ENCODE data around the gene PI4KA.
"Not testable (repeated sequence)": the region's sequence is repeated elsewhere in the genome, so short reads cannot be mapped to it uniquely, and the experiment has no call there.

Gene PI4KA

GRCh38 chr22:20825624-20826023 is 33.0 kb downstream of the PI4KA start:
- DNase-seq = no peak
- TF ChIP-seq GATA1 (IDR thresholded peaks at IDR 0.05; ENCODE audit: low read depth, low read length) (no peak), POLR2A (IDR thresholded peaks at IDR 0.05; ENCODE audit: low read length) (no peak)

DNA sequence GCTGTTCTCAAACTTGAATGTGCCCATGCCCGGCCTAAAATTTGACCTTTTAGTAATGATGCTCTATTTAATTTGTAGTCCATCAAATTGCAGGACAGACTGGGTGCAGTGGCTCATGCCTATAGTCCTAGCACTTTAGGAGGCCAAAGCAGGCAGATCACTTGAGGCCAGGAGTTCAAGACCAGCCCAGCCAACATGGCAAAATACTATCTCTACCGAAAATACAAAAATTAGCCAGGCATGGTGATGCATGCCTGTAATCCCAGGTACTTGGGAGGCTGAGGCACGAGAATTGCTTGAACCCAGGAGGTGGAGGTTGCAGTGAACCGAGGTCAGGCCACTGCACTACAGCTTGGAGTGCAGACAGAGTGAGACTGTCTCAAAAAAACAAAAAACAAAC is 33.4 kb downstream of the PI4KA start:
- not testable (repeated sequence) for DNase-seq

- no peak for DNase-seq
- TF ChIP-seq GATA1 (IDR thresholded peaks at IDR 0.05; ENCODE audit: low read depth, low read length) (no peak), POLR2A (IDR thresholded peaks at IDR 0.05; ENCODE audit: low read length) (no peak)
Observed at GRCh38 chr22:20823264-20823663, 35.3 kb downstream of the PI4KA start.

DNA sequence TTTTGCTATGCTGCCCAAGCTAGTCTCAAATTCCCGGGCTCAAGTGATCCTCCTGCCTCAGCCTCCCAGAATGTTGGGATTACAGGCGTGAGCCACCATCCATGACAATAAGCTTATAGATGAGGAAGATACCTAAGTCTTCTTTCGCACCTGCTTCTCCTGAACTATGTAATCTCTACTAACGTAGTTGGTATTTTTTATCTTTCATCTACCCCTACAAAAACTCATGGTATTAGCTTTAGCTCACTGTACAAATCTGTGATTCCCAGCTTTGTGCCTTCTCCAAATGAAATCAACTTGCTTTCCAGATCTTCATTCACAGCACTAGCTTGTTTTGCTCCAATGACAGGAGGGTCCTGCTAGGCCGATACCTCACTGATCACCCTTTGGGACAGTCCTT is 36.4 kb downstream of the PI4KA start:
- no peak for TF ChIP-seq POLR2A (IDR thresholded peaks at IDR 0.05; ENCODE audit: low read length)
- TF ChIP-seq GATA1 (IDR thresholded peaks at IDR 0.05; ENCODE audit: low read depth, low read length) = no peak
- no peak for DNase-seq

DNA sequence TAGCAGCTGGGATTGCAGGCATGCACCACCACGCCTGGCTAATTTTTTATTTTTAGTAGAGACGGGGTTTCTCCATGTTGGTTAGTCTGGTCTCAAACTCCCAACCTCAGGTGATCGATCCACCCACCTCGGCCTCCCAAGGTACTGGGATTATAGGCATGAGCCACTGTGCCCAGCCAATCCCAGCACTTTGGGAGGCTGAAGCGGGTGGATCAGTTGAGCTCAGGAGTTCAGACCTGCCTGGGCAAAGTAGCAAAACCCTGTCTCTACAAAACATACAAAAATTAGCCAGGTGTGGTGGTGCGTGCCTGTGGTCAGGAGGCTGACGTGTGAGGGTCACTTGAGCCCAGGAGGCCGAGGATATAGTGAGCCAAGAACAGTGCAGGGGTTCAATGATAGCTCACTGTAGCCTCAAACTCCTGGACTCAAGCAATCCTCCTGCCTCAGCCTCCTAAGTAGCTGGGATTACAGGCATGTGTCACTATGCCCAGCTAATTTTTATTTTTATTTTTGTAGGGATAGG is 36.8 kb downstream of the PI4KA start:
- not testable (repeated sequence) for DNase-seq

DNA sequence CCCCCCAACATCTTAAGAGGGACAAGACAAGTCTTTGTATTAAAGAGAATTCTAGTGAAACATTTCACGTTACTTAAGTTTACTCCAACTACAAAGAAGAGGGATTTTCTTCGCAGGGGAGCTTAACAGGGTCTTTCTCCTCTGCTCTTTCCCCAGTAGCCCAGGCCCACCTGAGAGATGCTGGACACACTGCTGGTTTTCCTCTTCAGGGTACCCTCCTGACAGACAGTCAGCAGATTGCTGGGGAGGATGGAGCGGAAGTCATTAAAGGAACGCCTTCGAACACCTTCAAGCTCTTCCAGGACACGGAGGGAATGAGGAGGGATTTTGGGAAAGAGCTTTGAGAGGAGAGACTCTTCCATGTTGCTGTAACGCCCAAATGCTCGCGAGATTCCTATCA is 39.1 kb downstream of the PI4KA start:
- TF ChIP-seq POLR2A (IDR thresholded peaks at IDR 0.05; ENCODE audit: low read length) = no peak
- TF ChIP-seq GATA1 (IDR thresholded peaks at IDR 0.05; ENCODE audit: low read depth, low read length) = no peak
- no peak for DNase-seq

DNA sequence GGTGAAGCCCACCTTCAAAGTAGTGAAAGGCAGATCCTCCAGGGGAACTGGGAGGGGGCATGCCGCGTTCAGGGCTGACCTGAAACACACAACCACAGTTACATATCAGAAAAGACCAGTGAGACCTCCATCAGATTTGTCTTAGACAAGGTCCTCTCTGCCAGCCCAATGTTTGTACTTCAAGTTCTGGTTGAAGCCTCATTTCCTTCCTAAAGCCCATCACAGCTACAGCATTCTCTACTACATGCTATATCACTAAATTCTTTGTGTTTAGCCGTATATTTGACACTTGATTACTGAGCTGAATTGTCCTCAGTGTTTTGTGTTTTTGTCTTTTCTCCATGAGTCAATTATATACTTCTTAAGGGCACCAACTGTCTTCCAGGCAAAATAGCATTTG is 40.1 kb downstream of the PI4KA start:
- no peak for DNase-seq
- TF ChIP-seq GATA1 (IDR thresholded peaks at IDR 0.05; ENCODE audit: low read depth, low read length) = no peak
- TF ChIP-seq POLR2A (IDR thresholded peaks at IDR 0.05; ENCODE audit: low read length) = no peak

DNA sequence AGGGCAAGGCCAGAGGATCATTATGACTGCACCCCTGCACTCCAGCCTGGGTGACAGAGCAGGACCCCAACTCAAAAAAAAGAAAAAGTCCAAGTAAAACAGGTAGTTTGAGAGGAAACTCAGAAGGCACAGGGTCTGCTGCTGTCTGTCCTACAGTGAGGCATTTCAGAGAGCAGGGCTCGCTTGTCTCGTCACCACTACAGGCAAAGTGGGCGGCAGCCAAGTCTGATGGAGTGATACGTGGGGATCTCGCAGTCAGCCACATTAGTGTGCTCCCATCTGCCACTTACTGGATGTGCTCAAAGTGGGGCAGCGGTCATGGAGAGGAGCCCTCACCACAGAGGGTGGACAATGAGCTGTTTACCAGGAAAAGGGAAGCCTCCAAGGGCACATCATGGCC is 42.1 kb downstream of the PI4KA start:
- no peak for TF ChIP-seq GATA1 (IDR thresholded peaks at IDR 0.05; ENCODE audit: low read depth, low read length)
- DNase-seq = no peak

DNA sequence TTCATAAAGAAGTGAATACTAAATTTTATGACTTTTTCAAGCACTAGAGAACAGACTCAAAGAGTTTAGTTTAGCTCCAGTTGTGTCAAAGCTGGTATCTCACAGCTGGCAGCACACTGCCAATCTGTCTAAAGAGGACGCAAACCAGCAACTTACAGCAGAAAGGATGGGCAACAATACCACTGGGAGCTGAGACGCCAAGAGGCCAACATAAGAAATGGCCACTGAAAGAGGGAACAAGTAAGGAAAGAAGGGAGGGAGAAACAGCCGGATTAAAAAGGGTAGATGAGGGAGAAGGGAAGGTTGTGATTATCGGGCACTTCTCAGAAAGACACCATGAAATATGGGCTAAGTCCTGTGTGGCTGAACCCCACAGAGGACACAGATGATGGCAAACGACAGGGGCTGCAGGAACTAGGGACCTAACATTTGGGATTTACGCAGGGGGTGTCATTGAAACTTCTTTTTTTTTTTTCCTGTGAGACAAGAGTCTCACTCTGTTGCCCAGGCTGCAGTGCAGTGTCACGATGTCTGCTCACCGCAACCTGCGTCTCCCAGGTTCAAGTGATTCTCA is 43.0 kb downstream of the PI4KA start:
- no peak for DNase-seq
- TF ChIP-seq GATA1 (IDR thresholded peaks at IDR 0.05; ENCODE audit: low read depth, low read length) (no peak), POLR2A (IDR thresholded peaks at IDR 0.05; ENCODE audit: low read length) (no peak)

GRCh38 chr22:20814221-20814808 is 44.3 kb downstream of the PI4KA start:
- no peak for TF ChIP-seq POLR2A (IDR thresholded peaks at IDR 0.05; ENCODE audit: low read length)
- no peak for TF ChIP-seq GATA1 (IDR thresholded peaks at IDR 0.05; ENCODE audit: low read depth, low read length)
- no peak for DNase-seq

DNA sequence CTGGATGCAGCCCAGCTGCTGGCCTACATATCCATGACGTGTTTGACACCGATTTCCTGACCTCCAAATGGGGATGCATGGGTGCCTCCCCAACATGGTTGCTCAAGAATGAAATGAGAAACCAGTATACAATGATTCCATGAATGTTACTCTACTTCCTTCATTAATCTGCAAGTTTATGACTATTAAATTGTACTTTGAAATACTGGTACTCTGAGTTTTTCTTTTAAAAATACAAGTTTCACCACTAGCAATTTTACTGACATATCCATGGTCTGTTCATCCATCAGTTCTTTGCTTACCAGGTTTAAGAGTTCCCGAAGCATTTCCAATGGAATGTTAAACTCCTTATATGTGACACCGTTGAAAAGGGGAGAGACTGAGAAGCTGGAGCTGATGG is 45.6 kb downstream of the PI4KA start:
- TF ChIP-seq POLR2A (IDR thresholded peaks at IDR 0.05; ENCODE audit: low read length) = no peak
- DNase-seq = no peak

DNA sequence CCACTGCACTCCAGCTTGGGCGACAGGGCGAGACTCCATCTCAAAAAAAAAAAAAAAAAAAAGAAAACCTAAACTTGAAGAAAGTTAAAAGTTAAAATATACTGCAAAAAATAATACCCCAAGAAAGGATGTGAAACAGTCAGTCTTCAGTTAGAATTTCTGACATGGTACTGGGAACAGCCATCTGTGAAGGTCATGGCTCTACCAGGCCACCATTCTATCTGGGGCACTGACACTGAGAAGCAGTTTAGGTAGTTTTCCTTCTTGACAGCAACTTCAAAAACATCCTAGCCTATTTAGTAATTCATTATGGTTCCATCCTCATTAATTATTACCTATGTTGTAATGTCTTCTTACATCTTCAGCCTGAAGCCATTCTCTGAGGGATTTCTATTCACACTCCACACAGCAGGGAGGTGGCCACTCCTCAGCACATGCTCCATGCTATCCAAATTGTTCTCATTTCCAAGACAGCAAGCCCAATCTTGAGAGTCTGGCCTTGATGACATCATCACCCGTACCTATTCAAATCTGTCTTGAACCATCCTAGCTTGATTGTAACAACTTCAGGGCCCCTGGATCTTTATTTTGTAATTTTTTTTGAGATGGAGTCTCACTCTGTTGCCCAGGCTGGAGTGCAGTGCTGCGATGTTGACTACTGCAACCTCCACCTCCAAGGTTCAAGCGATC is 46.5 kb downstream of the PI4KA start:
- TF ChIP-seq POLR2A (IDR thresholded peaks at IDR 0.05; ENCODE audit: low read length) = no peak
- no peak for TF ChIP-seq GATA1 (IDR thresholded peaks at IDR 0.05; ENCODE audit: low read depth, low read length)
- no peak for DNase-seq

DNA sequence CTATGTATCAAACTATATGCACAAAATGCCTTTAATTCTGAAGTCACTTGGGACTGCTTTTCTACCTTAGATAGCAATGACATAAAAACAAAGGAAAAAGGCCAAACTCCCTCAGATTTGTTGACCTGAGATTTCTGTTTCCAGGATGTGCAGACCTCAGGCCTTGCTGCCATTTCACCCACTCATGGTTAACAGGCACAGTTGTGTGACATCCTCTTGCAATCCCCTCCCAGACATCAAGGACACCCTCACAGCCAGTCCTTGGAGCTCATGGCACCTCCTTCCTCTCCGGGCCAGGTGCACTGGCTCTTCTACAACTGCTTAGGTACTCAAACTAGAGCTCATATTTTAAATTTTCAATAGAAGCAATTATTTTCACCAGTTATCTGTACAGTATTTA is 47.4 kb downstream of the PI4KA start:
- TF ChIP-seq POLR2A (IDR thresholded peaks at IDR 0.05; ENCODE audit: low read length) (no peak), GATA1 (IDR thresholded peaks at IDR 0.05; ENCODE audit: low read depth, low read length) (no peak)
- no peak for DNase-seq

DNA sequence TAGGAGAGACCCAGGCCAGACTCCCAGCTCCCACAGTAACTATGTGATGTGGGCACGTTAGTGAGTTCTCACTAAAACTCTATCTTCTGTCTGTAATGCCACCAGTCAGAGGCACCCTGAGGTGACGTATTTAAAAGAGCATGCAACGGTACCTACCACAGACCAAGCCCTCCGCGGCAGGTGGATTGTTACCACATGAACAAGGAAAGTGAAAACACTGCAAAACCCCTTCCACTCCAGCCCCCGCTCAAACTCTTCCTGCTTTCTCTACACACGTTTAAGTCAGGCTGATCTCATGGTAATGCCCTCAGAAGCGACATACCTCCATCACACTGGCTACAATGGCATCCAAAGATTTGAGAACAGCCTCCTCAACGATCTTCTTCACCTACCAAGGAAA is 48.0 kb downstream of the PI4KA start:
- no peak for TF ChIP-seq POLR2A (IDR thresholded peaks at IDR 0.05; ENCODE audit: low read length)
- TF ChIP-seq GATA1 (IDR thresholded peaks at IDR 0.05; ENCODE audit: low read depth, low read length) = no peak
- no peak for DNase-seq

DNA sequence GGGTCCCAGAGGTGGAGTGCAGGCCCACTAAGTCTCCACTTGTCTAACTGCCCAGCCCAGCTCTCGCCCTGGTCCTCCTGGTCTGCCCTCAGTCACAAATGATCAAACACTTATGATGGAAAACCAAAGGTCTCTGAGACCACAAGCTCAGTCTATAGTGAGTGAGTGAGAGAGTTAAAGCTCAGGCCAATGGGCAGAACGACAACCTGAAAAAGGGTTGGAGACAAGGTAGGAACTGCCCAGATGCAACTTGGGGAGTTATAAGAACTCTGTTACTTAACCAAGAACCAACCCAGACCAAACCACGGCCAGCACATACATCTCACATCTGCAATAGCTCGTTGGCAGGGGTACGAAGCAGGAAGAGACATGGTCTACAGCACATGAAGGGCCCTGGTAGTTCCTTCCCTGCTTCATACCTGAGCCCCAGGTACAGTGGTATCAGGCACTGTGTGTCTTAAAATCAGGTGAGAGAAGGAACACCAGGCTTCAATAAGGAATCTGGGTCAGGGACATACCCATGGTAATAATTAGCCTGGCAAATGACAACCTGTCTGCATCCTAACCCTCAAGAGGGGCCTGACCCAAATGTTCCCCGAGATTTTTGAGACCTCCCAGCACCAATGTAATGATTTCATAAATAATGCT is 48.9 kb downstream of the PI4KA start:
- no peak for DNase-seq

More for the DNA sequence above, 48.9 kb downstream of the PI4KA start:
- no peak for TF ChIP-seq GATA1 (IDR thresholded peaks at IDR 0.05; ENCODE audit: low read depth, low read length)
